Measurements from ENCODE around the gene NBPF20.
"Not testable (repeated sequence)": the region's sequence is repeated elsewhere in the genome, so short reads cannot be mapped to it uniquely, and the experiment has no call there.

DNA sequence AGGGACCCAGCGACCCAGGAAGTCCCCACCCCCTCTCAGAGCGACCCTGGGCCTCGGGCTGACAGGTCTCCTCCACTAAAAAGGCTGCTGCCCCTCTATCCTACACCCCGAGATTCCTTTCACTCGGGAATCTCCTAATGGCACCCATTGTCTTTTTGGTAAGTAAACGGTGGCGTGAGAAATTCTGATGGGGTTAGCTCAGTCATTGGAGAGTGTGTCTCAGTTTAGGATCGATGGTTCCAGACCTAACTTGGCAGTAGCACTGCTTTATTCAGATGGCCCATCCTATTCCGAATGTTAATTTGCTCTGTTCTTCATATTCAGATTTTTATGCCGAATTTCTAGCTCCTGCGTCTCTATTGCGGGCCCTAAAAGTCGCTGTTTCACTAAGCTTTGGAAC lies 34.6 kb upstream of the NBPF20 start:
- TF ChIP-seq, protein P1, sequence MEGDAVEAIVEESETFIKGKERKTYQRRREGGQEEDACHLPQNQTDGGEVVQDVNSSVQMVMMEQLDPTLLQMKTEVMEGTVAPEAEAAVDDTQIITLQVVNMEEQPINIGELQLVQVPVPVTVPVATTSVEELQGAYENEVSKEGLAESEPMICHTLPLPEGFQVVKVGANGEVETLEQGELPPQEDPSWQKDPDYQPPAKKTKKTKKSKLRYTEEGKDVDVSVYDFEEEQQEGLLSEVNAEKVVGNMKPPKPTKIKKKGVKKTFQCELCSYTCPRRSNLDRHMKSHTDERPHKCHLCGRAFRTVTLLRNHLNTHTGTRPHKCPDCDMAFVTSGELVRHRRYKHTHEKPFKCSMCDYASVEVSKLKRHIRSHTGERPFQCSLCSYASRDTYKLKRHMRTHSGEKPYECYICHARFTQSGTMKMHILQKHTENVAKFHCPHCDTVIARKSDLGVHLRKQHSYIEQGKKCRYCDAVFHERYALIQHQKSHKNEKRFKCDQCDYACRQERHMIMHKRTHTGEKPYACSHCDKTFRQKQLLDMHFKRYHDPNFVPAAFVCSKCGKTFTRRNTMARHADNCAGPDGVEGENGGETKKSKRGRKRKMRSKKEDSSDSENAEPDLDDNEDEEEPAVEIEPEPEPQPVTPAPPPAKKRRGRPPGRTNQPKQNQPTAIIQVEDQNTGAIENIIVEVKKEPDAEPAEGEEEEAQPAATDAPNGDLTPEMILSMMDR (IDR thresholded peaks at IDR 0.05; ENCODE audit: low read depth, low read length) = not testable (repeated sequence)
- TF ChIP-seq POLR2A (IDR thresholded peaks at IDR 0.05; ENCODE audit: extremely low read depth, insufficient read length); MAX (IDR thresholded peaks at IDR 0.05; ENCODE audit: low read depth, low read length); MYC (IDR thresholded peaks at IDR 0.05; ENCODE audit: low read depth, low read length): not testable (repeated sequence)
